Measurements from ENCODE around the gene TMEM120B.

DNA sequence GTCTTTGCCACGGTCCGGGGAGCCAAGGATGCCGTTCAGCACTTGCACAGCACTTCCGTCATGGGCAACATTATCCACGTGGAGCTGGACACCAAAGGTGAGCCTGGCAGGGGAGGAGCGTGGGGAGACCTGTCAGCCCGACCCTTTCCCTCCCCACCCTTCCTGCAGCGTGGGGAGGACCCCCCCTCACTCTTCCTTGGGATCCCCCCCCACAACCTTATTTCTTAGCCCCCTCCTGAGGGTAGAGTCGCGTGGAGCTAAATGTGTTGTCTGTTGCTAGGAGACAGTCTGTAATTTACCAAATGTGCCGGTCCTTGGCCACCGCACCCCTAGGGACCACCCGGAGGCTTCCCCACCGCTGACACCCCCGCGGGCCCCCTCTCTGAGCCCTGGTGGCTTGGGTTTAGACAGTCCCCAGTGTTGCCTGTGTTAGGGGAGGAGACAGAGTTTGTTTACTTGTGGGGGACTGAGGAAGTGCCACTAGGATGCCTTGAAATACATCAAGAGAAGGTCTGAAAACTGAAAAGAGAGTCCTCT lies 93.5 kb downstream of the TMEM120B start:
- TF ChIP-seq, protein P1, sequence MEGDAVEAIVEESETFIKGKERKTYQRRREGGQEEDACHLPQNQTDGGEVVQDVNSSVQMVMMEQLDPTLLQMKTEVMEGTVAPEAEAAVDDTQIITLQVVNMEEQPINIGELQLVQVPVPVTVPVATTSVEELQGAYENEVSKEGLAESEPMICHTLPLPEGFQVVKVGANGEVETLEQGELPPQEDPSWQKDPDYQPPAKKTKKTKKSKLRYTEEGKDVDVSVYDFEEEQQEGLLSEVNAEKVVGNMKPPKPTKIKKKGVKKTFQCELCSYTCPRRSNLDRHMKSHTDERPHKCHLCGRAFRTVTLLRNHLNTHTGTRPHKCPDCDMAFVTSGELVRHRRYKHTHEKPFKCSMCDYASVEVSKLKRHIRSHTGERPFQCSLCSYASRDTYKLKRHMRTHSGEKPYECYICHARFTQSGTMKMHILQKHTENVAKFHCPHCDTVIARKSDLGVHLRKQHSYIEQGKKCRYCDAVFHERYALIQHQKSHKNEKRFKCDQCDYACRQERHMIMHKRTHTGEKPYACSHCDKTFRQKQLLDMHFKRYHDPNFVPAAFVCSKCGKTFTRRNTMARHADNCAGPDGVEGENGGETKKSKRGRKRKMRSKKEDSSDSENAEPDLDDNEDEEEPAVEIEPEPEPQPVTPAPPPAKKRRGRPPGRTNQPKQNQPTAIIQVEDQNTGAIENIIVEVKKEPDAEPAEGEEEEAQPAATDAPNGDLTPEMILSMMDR (IDR thresholded peaks at IDR 0.05), result no peak
- TF ChIP-seq POLR2A (IDR thresholded peaks at IDR 0.05), result no peak
- no peak for TF ChIP-seq POLR2AphosphoS5 (IDR thresholded peaks at IDR 0.05; ENCODE audit: insufficient read depth in 1 of 2, low read depth in 1 of 2)
